ENCODE data around the gene AFAP1. TPM values are rescaled to one million over a fixed set of nuclear protein-coding genes. Genes with fewer than 3 reads are reported as not detected.

AFAP1 gene
- total RNA-seq, 2 donors from 2014 or later = 29.7 to 43.9 TPM

DNA sequence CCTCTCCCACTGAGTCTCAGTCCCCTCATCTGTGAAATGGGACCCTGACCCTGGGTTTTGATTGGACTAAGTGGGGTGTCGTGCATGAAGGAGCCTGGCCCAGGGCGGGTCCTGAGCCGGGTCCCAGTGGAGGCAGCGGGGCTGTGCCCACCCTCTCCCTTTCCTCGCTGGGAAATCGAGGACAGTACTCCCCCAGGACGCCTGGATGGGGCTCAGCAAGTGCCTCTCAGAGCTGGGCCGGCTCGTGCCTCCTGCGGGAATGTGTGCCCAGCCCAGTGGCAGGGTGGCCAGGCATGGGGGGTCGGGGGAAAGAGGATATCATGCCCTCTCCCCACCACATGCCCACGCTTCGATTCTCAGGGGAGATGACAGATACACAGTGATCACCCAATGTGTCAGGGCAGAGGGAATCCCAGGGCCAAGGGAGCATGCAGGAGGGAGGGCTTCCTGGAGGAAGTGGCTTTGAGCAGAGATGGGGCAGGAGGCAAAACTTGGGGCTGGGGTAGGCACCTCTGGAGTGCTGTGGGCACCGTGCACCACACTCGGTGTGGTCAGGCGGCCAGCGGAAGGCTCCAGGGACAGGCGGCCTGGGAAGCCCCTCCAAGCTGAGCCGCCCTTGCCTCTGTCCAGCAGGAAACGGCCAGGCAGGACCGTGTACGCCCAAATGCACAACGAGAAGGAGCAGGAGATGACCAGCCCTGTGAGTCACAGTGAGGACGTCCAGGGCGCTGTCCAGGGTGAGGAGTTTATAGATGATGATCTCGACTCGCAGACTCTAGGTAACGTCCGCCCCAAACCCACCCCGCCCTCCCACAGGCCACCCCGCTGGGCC lies 203.0 kb downstream of the AFAP1 start:
- Histone ChIP-seq H3K27me3 (no peaks in the 10 kb centered on the region), H3K9ac (ENCODE audit: low read depth in 2 of 2, low read length in 2 of 2) (no peak overlapping the region), H3K27ac (no peak overlapping the region), H3K9me3 (no peaks in the 10 kb centered on the region), H3K36me3 (no peaks in the 10 kb centered on the region), H3K4me3 (no peak overlapping the region), H3K4me1 (no peaks in the 10 kb centered on the region)
- intact Hi-C loops (cut with DNase I) = no loop called here
- no peak for DNase-seq
- no peak for TF ChIP-seq CTCF (IDR thresholded peaks at IDR 0.05)

DNA sequence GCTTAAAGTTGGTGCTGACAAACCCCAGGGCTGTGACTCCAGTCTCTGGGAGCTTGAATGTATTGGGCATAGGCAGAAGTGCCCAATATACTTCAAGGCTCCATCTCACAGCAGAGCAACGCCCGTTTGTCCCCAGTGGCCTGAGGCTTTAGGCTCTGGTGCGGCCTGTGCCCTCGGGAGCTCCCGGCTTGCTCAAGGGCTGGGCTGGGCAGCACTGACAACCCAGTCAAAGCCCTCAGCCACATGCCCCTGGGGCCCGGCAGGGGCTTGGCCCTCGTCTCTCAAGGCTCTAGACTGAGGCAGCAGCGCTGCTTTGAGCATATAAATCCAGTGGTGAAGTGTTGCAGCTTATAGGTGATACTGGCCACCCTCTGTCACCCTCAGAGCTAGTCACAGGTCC lies 203.7 kb downstream of the AFAP1 start:
- DNase-seq = no peak
- H3K9ac ChIP-seq (ENCODE audit: low read depth in 2 of 2, low read length in 2 of 2) = no peak overlapping the region
- H3K36me3 ChIP-seq = no peaks in the 10 kb centered on the region
- H3K27me3 ChIP-seq = no peaks in the 10 kb centered on the region
- H3K4me1 ChIP-seq = no peaks in the 10 kb centered on the region
- TF ChIP-seq CTCF (IDR thresholded peaks at IDR 0.05) = no peak
- H3K27ac ChIP-seq = no peak overlapping the region
- intact Hi-C loops (cut with DNase I) = no loop called here
- no peaks in the 10 kb centered on the region for H3K9me3 ChIP-seq
- H3K4me3 ChIP-seq = no peak overlapping the region

GRCh38 chr4:7735395-7735794 lies 204.3 kb downstream of the AFAP1 start:
- no peaks in the 10 kb centered on the region for H3K27me3 ChIP-seq
- no peaks in the 10 kb centered on the region for H3K4me1 ChIP-seq
- no peaks in the 10 kb centered on the region for H3K36me3 ChIP-seq
- no peak for DNase-seq
- no peak overlapping the region for H3K27ac ChIP-seq
- intact Hi-C loops (cut with DNase I) = no loop called here
- H3K4me3 ChIP-seq = no peak overlapping the region
- H3K9ac ChIP-seq (ENCODE audit: low read depth in 2 of 2, low read length in 2 of 2) = no peak overlapping the region
- H3K9me3 ChIP-seq = no peaks in the 10 kb centered on the region
- no peak for TF ChIP-seq CTCF (IDR thresholded peaks at IDR 0.05)

DNA sequence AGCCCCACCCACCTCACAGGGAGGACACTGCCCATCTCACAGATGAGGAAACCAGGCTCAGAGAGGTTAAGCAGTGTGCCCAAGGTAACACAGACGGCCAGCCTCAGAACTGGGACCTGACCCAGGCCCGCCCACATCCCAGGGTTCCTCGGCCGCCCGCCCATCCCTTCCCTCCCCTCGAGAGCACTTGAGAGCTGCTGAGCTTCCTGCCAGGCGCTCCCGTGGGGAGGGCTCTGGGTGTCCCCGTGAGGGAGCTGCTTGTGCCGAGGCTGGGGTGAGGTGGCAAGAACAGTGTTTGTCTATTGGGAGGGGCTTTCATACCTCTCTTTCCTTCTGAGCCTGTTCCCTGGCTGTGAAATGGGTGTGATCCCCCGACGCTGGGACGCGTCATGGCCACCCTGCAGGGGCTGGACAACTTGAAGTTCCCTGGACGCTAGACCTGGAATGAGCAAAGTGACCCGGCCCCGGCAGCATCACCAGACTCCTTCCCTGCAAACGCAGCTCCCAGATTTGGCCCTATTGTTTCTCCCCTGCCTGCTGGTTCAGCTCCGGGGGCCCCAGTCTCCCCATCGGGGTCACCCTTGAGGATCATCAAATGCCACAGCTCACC lies 204.9 kb downstream of the AFAP1 start:
- TF ChIP-seq CTCF (IDR thresholded peaks at IDR 0.05) = no peak
- Histone ChIP-seq H3K9ac (ENCODE audit: low read depth in 2 of 2, low read length in 2 of 2) (no peak overlapping the region), H3K27me3 (no peaks in the 10 kb centered on the region), H3K4me1 (no peaks in the 10 kb centered on the region), H3K9me3 (no peaks in the 10 kb centered on the region), H3K4me3 (no peak overlapping the region), H3K36me3 (no peaks in the 10 kb centered on the region), H3K27ac (no peak overlapping the region)
- intact Hi-C loops (cut with DNase I) = no loop called here
- no peak for DNase-seq

DNA sequence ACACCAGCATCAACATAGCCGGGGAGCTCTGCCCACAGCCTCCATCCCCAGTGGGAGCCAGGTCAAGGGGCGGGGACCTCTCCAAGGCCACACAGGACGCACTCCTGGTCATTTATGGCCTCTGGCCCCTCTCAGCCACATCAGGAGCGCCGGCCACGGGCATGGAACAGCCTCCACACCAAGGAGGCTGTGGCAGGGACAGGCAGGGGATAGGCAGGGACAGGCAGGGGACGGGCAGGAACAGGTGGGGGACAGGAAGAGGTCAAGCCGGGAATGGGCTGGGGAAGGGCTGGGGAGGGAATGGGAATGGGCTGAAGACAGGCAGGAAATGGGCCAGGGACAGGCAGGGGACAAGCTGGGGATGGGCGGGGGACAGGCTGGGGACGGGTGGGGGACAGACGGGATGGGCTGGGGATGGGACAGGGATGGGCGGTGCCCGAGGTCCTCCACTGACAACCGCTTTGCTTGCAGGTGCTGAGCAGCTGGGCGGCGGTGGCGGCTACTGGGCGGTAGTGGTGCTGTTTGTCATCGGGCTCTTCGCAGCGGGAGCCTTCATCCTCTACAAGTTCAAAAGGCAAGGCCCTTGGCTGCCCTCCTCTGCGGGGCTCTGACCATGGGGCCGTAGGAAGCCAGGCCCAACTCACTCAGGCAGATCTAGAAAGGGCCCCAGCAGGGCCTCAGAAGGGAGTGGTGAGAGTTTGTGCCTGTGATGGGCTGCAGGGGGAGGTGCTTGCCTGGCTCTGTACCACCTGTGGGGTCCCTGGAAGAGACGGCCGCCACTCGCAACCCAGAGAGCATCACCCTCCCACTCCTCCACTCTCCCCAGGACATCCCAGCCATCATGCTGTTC lies 205.6 kb downstream of the AFAP1 start:
- Histone ChIP-seq H3K36me3 (no peaks in the 10 kb centered on the region), H3K4me1 (no peaks in the 10 kb centered on the region), H3K27ac (no peak overlapping the region), H3K9me3 (no peaks in the 10 kb centered on the region), H3K27me3 (no peaks in the 10 kb centered on the region), H3K4me3 (no peak overlapping the region), H3K9ac (ENCODE audit: low read depth in 2 of 2, low read length in 2 of 2) (no peak overlapping the region)
- TF ChIP-seq CTCF (IDR thresholded peaks at IDR 0.05) = no peak
- intact Hi-C loops (cut with DNase I) = no loop called here
- DNase-seq = no peak

All from colonic mucosa (tissue), 4 donors.